HG02571 (cell line): ENCODE data around the gene PRSS56.

Experiments used
- ATAC-seq: cut with Tn5 transposase; IDR thresholded peaks from one replicate; pipeline ENCODE4 v1.9.1; 2021; ENCODE audit warnings: mild to moderate bottlenecking, moderate library complexity; ENCODE audit not compliant: unreplicated experiment

PRSS56 gene

DNA sequence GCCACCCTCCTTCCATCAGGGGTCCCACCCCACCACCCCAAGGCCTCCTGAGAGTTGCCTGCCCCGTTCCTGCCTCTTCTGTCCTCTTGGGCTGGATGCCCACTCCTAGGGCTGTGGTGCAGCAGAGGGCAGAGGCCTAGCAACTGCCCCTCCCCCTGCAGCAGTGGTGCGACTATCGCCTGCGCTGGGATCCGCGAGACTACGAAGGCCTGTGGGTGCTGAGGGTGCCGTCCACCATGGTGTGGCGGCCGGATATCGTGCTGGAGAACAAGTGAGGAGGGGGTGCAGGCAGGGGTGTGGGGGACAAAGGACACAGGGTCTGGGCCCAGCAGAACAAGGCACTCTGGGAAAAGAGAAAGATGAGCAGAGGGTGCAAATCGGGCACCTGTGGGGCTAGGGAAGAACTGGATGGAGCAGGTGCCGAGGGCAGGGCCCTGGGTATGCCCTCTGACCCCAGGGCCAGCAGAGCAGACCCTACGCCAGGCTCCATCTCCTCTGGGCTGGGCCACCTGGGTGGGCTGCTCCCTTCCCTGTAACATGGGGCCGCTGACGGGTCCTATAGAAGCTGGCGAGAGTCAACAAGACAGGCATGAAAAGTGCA, 20.4 kb downstream of the PRSS56 start:
- ATAC-seq = no peak

DNA sequence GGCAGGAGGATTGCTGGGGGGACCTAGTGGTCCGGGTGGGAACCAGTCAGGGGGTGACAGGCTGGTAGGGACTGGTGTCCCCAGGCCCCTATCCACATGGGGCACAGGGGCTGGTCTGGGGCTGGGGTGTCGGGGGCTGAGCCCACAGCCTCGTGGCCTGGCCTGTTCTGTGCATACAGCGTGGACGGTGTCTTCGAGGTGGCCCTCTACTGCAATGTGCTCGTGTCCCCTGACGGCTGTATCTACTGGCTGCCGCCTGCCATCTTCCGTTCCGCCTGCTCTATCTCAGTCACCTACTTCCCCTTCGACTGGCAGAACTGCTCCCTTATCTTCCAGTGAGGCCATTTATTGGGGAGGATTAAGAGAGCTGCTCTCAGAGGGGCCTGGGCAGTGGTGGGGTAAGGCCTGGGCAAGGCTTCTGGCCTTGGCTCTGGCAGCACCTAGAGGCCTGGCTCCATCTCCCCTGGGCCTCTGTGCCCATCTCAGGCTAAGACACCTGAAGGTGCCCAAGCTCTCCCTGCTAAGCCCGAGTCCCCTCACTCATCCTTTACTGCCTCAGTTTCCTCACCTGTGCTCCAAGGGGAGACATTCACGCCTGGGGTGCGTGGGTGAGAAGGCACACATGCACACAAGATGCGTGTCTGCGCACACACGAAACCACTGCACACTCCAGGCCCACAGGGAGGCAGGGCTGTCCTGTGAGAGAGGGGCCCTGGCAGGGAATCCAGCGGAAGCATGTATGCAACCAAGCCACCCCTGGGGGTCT, 21.2 kb downstream of the PRSS56 start:
- ATAC-seq = no peak

DNA sequence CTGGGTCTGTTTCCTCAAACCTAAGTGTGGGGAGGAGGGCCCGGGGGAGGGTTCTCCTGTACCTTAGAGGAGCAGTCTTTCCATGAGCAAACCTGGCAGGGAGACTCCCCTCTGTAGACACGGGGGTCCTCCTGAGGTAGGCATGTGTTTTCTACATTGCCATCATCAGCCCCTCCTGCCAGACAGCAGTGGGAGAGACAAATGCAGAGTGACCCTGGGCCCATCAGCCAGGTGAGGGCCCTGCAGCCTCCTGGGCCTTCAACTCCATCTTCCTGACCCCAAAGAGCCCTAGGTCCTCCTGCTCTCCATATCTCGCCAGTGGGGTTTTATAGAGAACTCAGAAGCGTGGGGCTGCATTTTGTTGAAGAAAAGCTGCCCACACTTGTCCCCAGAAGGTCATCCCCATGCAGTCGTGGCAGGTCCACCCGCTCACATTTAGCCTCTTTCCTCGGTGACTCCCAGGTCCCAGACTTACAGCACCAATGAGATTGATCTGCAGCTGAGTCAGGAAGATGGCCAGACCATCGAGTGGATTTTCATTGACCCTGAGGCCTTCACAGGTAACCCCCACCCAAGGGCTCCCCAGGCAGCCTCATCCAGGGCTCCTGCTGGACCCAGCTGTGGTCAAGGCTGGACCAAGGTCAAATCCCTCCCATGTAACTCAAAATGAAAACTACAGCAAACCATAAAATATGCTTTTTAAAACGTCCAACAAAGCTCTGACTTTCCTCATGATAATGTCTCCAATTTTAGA, 21.9 kb downstream of the PRSS56 start:
- no peak for ATAC-seq

DNA sequence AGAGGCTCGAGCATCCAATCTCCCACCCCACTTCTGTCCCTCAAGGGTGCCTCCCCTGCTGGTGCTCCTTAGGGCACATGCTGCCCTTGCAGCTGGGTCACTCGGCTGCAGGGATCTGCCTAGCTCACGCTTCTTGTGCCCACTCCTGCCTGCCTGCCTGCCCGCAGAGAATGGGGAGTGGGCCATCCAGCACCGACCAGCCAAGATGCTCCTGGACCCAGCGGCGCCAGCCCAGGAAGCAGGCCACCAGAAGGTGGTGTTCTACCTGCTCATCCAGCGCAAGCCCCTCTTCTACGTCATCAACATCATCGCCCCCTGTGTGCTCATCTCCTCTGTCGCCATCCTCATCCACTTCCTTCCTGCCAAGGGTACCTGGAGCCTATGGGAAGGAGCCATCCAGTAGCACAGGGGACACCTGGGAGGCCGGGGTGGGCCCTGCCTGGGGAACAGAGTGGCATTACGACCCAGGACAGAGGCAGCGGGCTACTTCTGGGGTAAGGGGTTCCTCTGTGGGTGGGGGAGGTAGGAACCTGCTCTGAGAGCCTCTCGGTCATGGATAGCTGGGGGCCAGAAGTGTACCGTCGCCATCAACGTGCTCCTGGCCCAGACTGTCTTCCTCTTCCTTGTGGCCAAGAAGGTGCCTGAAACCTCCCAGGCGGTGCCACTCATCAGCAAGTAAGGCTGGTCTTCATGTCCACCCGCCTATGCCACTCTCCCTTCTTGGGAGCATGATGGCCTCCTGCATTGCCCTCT, 22.7 kb downstream of the PRSS56 start:
- no peak for ATAC-seq

DNA sequence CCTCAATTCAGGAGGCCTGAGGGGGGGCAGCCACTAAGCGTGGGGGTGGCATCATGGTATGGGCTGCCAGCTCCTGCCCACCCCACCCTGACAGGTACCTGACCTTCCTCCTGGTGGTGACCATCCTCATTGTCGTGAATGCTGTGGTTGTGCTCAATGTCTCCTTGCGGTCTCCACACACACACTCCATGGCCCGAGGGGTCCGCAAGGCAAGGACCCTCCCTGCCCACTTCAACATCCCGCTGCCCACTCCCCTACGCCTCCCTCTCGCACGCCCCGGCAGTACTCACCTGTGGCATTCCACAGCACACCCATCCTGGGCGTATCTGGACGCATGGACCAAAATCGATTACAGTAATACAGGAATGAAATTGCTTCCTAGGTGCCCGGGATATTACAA, 23.3 kb downstream of the PRSS56 start:
- ATAC-seq = no peak

DNA sequence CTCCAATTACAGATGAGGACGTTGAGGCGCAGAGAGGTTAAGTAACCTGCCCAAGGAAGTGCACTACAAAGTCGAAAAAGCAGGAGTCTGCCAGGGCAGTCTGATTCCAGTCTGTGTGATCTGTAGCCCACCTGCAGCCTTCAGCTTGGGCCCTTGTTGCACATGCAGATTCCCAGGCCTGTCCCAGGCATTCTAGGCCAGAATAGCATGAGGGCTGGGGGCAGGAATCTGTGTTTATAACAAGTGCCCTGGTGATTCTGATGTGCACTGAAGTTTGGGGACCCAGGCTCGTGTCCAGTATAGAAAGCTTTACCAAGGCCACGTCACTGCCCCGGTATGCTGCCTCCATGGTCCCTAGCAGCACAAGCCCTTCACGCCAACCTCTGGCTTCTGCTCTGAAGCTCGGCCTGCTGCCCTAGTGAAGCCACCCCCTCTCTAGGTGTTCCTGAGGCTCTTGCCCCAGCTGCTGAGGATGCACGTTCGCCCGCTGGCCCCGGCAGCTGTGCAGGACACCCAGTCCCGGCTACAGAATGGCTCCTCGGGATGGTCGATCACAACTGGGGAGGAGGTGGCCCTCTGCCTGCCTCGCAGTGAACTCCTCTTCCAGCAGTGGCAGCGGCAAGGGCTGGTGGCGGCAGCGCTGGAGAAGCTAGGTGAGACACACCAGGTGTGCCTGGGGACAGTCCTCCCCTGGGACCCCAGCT, 23.9 kb downstream of the PRSS56 start:
- no peak for ATAC-seq

DNA sequence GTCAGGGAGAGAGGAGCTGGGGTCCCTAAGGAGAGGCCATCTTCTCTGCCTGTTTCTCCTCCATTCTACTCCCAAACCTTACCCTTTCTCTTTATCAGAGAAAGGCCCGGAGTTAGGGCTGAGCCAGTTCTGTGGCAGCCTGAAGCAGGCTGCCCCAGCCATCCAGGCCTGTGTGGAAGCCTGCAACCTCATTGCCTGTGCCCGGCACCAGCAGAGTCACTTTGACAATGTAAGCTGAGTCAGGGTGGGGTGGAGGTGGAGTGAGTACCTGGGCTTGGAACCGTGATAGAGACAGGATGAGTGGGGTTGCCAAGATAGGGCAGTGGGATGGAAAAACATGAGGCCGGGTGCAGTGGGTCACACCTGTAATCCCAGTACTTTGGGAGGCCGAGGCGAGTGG, 24.5 kb downstream of the PRSS56 start:
- ATAC-seq = no peak

DNA sequence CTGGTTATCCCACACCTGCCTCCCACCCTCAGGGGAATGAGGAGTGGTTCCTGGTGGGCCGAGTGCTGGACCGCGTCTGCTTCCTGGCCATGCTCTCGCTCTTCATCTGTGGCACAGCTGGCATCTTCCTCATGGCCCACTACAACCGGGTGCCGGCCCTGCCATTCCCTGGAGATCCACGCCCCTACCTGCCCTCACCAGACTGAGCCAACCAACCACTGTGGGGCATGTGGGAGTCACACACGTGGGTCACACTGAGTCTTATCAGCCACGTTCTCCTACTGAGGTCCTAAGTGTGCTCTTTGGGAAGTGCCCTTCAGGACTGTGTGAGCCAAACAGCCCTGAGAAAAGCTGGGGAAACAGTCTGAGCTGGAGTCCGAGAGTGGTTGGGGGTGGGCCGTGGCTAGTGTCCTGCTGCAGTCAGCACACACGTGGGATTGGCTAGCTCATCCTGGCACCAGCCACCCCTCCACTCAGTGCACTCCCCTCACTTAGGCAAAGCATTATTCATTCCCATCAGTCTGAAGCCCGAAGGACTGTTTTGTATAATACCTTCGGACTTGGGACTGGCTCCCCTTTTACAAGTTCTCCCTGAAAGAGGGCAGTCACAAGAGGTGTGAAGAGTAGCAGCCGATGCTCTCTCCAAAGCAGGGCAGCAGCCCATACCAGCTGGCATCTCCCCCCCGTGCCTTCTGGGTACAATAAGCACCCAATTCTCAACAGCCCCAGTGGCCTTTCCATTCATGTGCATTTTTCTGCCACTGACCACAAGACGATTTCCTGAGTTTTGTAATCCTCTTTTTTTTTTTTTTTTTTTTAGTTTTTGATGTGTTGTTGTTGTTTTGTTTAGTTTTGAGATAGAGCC, 25.6 kb downstream of the PRSS56 start:
- ATAC-seq = no peak

DNA sequence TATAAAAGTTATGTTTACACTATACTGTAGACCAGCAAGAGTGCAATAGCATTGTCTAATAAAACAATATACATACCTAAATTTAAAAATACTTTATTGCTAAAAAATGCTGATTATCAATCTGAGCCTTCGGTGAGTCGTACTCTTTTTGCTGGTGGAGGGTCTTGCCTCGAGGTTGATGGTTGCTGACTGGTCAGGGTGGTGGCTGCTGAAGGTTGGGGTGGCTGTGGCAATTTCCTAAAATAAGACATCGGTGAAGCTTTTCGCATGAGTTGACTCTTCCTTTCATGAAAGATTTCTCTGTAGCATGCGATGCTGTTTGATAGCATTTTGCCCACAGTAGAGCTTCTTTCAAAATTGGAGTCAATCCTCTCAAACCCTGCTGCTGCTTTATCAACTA, 27.8 kb downstream of the PRSS56 start:
- no peak for ATAC-seq

DNA sequence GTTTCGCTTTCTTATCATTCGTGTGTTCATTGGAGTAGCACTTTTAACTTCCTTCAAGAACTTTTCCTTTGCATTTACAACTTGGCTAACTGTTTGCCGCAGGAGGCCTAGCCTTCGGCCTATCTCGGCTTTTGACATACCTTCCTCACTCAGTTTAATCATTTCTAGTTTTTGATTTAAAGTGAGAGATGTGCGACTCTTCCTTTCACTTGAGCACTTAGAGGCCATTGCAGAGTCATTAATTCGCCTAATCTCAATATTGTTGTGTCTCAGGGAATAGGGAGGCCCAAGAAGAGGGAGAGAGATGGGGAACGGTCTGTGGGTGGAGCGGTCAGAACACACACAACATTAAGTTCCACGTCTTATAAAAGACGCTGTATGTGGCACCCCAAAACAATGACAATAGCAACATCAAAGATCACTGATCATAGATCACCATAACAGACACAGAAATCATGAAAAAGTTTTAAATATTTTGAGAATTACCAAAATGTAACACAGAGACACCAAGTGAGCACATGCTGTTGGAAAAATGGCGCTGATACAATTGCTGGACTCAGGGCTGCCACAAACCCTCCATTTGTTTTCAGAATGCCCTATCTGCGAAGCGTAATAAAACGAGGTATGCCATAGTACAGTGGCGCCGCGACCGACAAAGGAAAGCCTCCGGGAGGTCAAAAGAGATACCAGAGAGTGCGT, 29.6 kb downstream of the PRSS56 start:
- no peak for ATAC-seq

DNA sequence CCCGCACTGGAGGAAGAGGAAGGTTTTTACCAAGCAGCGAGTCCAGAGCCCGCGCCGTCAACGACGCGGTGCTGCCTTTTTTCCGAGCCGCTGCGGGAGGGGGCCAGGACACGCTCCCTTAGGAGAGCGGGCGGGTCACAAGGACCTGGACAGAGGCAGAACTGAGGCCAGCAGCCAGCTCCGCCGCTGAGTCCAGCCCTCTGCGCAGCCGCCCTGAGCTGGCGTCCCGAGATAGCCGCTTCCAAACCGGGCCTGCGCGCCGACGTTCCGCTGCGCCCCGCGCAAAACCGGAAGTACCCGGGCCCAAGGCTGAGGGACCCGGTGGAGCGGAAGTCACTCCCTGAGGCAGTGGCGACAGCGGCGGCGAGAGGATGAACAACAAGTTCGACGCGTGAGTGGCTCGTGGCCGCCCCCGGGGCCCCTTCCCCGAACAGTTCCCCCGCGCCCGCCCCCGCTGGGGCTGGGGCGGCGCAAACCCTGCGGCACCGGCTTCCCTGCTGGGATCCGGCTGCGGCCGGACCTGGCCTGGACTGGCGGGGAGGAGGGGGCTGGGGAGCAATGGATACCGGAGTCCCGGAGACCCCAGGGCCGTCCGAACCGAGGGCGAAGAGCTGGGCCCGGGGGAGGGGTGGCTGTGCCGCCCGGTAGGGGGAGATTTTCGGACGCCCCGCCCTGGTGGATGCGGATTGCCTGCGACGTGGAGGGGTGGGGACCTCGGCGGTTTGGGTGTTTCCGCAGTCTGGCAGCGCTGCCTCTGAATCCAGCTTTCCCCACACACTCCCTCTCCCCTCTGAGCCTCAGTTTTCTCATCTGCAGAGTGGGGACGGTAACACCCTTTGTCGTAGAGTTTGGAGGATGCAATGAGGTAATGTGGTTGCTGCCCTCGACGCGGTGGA, 30.4 kb downstream of the PRSS56 start, which contains the start of the genes EIF4E2 and TIGD1:
Gene EIF4E2 (plus strand): TSS at position 336 of the 896 bp plus-strand sequence. CDS start 36 bp downstream, at position 372.
Gene TIGD1 (minus strand): TSS at position 204 of the 896 bp plus-strand sequence. CDS start 675 bp downstream, outside the sequence.
- ATAC-seq = peak; percentile 90

DNA sequence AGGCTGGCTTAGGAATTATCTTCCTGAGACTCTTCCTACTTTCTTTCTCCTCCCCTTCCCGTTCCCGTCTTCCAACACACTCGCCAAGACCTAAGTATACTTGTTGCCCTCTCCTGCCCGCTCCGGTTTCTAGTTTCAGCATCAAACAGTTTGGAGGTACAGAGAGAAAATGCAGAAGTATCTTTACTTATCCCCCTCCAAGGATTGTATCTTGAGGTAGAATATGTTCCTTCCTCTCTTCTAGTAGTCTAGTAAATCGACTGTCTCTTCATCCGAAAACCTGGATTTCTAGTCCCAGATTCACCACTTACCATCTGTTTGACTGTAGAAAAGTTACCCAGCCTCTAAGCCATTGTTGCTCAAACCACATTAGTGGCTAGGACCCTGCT, 31.1 kb downstream of the PRSS56 start:
- no peak for ATAC-seq

DNA sequence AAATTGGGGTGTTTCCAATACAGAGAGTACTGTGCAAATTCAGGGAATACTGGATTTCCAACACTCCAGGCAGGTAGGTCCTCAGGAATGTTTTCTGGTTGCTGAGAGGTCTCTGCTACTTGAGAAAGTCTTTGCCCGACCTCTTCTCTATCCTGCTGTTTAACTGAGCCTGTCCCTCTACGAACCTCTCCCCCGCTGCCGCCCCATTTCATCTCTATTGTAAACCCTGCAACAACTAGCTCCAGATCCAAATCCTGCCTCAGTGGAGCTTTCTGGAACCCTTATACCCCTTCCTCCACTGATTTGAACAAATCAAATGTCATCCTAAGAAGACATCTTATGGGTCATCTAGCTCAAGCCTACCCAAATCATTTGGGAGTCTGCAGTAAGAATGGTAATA, 31.6 kb downstream of the PRSS56 start:
- no peak for ATAC-seq

DNA sequence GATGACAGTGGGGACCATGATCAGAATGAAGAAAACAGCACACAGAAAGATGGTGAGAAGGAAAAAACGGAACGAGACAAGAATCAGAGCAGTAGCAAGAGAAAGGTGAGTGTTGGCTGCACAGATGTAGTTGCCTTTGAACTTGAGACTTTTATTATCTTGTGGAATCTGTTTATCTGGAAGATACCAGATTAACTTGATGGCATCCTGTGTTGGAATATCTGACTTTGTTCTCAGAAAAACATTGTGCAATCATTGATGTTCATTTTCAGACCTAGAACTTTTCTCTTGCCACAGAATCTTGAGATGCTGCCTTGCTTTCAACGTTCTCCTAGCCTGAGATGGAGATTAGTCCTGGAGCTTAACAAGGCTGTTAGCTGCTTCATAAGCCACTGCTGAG, 36.2 kb downstream of the PRSS56 start:
- no peak for ATAC-seq

DNA sequence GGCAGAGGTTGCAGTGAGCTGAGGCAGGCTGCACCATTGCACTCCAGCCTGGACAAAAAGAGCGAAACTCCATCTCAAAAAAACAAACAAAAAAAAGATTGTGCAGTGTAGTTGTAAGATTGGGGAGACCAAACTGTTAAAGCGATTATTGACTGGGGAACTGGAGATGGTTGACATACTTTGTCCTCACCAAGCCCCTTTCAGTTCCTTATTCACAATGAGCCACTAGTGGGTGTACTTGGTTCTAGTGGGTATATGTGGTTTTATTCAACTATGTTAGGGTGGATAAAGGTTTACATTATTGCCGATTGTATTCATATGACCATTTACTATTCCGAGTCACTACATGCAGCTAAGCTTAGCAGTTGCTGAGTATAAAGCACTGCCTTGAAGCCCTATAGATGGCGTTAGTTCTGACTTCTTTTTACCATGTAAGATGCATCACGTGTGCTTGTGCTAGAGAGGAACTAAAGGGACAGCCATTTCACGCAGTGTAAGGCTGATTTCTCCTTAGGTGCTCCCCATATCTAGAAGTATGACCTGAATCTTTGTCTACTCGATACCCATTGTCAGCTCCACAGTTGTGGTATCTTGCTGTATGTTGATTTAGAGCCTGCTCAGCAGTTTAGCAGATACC, 42.4 kb downstream of the PRSS56 start:
- ATAC-seq = no peak

DNA sequence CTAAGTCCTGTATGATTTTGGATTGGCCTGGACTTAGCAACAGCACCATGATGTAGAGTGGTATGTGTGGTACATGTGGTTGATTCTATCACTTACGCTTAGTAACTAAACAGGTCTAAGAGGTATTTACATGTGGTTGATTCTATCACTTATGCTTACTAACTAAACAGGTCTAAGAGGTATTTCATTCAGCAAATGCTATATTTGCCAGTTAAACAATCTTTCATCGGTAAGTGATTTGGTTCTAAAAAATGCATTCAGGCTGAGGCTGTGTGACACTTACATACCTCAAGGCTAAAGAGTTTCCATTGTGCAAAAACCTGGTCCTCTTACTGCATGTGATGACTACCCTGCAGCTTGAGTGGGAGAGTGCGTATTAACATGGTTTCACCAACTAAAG, 43.4 kb downstream of the PRSS56 start:
- no peak for ATAC-seq

DNA sequence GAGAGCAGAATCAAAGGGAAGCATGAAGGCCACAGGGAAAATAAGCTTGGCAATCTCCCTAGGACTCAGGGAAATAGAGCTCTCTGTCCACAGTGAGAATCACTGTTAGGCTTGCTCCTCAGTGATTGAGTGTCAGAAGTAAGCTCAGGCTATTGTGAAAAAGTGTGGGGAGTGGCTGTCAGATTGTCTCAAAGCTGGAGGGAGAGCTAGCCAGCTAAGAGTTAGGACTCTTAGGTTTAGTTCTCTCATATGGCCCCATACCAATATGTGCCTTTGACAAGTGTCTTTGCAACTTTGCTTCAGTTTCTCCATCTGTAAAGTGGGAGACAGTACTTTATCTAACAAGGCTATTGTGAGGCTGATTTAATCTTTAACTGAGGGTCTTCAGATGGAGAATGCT, 47.5 kb downstream of the PRSS56 start:
- no peak for ATAC-seq
